ENCODE results near the gene GPR3. TPM values are rescaled to one million over a fixed set of nuclear protein-coding genes. Genes with fewer than 3 reads are reported as not detected.

Gene GPR3
- total and polyA plus RNA-seq, 2 of the 8 experiments (the other 6 are each of a cell fraction or from before 2014, with no cell fraction given), result 9.9 to 26.5 TPM

GRCh38 chr1:27350663-27351540, 41.5 kb upstream of the GPR3 start:
- no peak overlapping the region for H2BK120ac ChIP-seq (replicated peaks; ENCODE audit: low read depth, low read length)
- no peak overlapping the region for H3K14ac ChIP-seq (ENCODE audit: insufficient read length)
- H2AK5ac ChIP-seq (ENCODE audit: low read depth, low read length), result peak overlapping the region; percentile 10; the same call in 1 of the 2 replicates
- no peaks in the 10 kb centered on the region for H3K79me1 ChIP-seq (ENCODE audit: low read depth, low read length)
- no peak overlapping the region for H2BK15ac ChIP-seq (ENCODE audit: low read length)
- peak overlapping the region; percentile 67; the same call in 1 of the 2 replicates for H2BK5ac ChIP-seq (ENCODE audit: low read depth, low read length)
- H3K4ac ChIP-seq (replicated peaks; ENCODE audit: insufficient read length, low read depth, low read length), result peak overlapping the region; percentile 60
- H4K8ac ChIP-seq (ENCODE audit: extremely low read depth, insufficient read depth, low read length), result peak overlapping the region; percentile 72; the same call in 1 of the 2 replicates
- peak overlapping the region; percentile 47 to 63 (median 51) for H3K4me3 ChIP-seq (ENCODE audit: extremely low read depth in 1 of 4, insufficient read depth in 2 of 4, low read depth in 3 of 4, low read length in 4 of 4)
- H3K27ac ChIP-seq (ENCODE audit: low read depth, low read length), result no peak overlapping the region
- peaks cover 0 to 4% of the 10 kb centered on the region in 2 experiments; a peak in 1 of 4 replicates for H3K79me2 ChIP-seq (ENCODE audit: control insufficient read depth in 1 of 2, insufficient read depth in 2 of 2, low read length in 2 of 2)
- H2BK12ac ChIP-seq (ENCODE audit: low read depth, low read length), result peak overlapping the region; percentile 80; the same call in 1 of the 2 replicates
- H3K4me1 ChIP-seq (replicated peaks in 1 of 4; ENCODE audit: control insufficient read depth in 3 of 4, insufficient read depth in 4 of 4, low read length in 3 of 4), result peaks cover 0 to 20% (median 8%) of the 10 kb centered on the region in 4 experiments; a peak in 6 of 7 replicates
- peak overlapping the region; percentile 61 for H4K5ac ChIP-seq (ENCODE audit: insufficient read length, low read depth, low read length)
- no peak overlapping the region for H3K23ac ChIP-seq (ENCODE audit: insufficient read length)
- H3K4me2 ChIP-seq (ENCODE audit: insufficient read depth in 1 of 2, low read depth in 2 of 2, low read length in 2 of 2), result peak overlapping the region; percentile 77 to 83
- CTCF ChIA-PET (ENCODE audit: partially characterized antibody), result interaction anchor here (0.7 to 28.8 kb wide), 19 partner anchors 9 to 312 kb away, joined by 3 to 625 read pairs (median 6); partner anchors contain the start of genes CD164L2, FCN3, GPR3 and MAP3K6
- H4K91ac ChIP-seq (replicated peaks; ENCODE audit: insufficient read length, low read length), result peak overlapping the region; percentile 87
- no peaks in the 10 kb centered on the region for H3K9me3 ChIP-seq (ENCODE audit: insufficient read depth in 2 of 2, low read depth in 1 of 2, low read length in 1 of 2)
- 0 out of 8 replicates have a peak, but pooled peaks cover 0 to 3% (median 0%) of the 10 kb centered on the region in 4 experiments for H3K36me3 ChIP-seq (ENCODE audit: control insufficient read depth in 2 of 4, insufficient read depth in 4 of 4, low read length in 3 of 4)
- peaks cover 0 to 6% of the 10 kb centered on the region in 2 experiments for H4K20me1 ChIP-seq (replicated peaks in 1 of 2; ENCODE audit: control insufficient read depth in 1 of 2, insufficient read depth in 2 of 2, low read length in 2 of 2)
- peaks cover 23% of the 10 kb centered on the region for H3K23me2 ChIP-seq (ENCODE audit: low read depth, low read length)
- POLR2A ChIA-PET (ENCODE audit: partially characterized antibody), result interaction anchor here (0.7 to 10.9 kb wide), 17 partner anchors 8 to 357 kb away, joined by 3 to 101 read pairs (median 3); partner anchors contain the start of genes MAP3K6, SYTL1, TMEM222 and TRNP1
- H3K18ac ChIP-seq (ENCODE audit: extremely low read depth, low read length), result peak overlapping the region; percentile 96
- FAIRE-seq (peak; percentile 32), DNase-seq (ENCODE audit: low read depth in 1 of 2, low spot score in 2 of 2) (peak; percentile 93 to 96)
- H3K9ac ChIP-seq (replicated peaks in 1 of 4; ENCODE audit: extremely low read depth in 1 of 4, low read depth in 3 of 4, low read length in 3 of 4), result peak overlapping the region in 1 of 4 experiments; percentile 20; a peak in 2 of 7 replicates
- H2AFZ ChIP-seq (ENCODE audit: low read length), result no peak overlapping the region; the same call in 1 of the 2 replicates
- H3K27me3 ChIP-seq (replicated peaks in 1 of 4; ENCODE audit: control insufficient read depth in 3 of 4, extremely low read depth in 1 of 4, insufficient read depth in 3 of 4, low read length in 3 of 4), result peaks cover 0 to 8% (median 6%) of the 10 kb centered on the region in 4 experiments; a peak in 5 of 7 replicates
- H3K56ac ChIP-seq (replicated peaks; ENCODE audit: insufficient read length, low read depth, low read length), result peak overlapping the region; percentile 78
- peak overlapping the region; percentile 61; the same call in 1 of the 2 replicates for H2BK20ac ChIP-seq (ENCODE audit: low read length)
- 5% methylated on average over 48 of the region's 62 CpGs; no CpG with 5 or more reads in 1 of the 2 experiments for WGBS, 2 experiments (ENCODE audit: extremely low coverage in 1 of 2, insufficient coverage in 1 of 2, insufficient read length in 1 of 2, insufficient replicate concordance in 2 of 2, low coverage in 1 of 2, low lambda C conversion rate in 2 of 2, missing lambda C conversion rate in 1 of 2)
- TF ChIP-seq SP4 (IDR thresholded peaks at IDR 0.05; ENCODE audit: low read length) (peak; percentile 96), SP2 (IDR thresholded peaks at IDR 0.05; ENCODE audit: low read length) (no peak; the same call in 1 of the 2 replicates), FOSL1 (IDR thresholded peaks at IDR 0.05; ENCODE audit: insufficient read depth, low read depth, low read length) (0 out of 2 replicates have a peak, but pooled peaks have one; percentile 50), ASH2L (IDR thresholded peaks at IDR 0.05; ENCODE audit: low read length) (peak; percentile 67), RNF2 (IDR thresholded peaks at IDR 0.05; ENCODE audit: borderline replicate concordance, low read depth, low read length, missing control alignments, poor library complexity, severe bottlenecking) (no peak), GTF2F1 (IDR thresholded peaks at IDR 0.05; ENCODE audit: borderline replicate concordance, low read depth, low read length) (no peak), MAX (IDR thresholded peaks at IDR 0.05) (peak; percentile 97), CHD1 (IDR thresholded peaks at IDR 0.05; ENCODE audit: low read depth, low read length) (no peak)
- TF ChIP-seq, protein P1, sequence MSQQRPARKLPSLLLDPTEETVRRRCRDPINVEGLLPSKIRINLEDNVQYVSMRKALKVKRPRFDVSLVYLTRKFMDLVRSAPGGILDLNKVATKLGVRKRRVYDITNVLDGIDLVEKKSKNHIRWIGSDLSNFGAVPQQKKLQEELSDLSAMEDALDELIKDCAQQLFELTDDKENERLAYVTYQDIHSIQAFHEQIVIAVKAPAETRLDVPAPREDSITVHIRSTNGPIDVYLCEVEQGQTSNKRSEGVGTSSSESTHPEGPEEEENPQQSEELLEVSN (IDR thresholded peaks at IDR 0.05), result peak; percentile 95

Data from H1 (cell line).